Measurements from ENCODE around the gene PTK7. TPM values are rescaled to one million over a fixed set of nuclear protein-coding genes. Genes with fewer than 3 reads are reported as not detected.

Gene PTK7
- total RNA-seq, 5 donors from 2014 or later (not counting 1 experiment from before 2014, with no cell fraction given) = 0.56 to 11.3 (median 1.6) TPM

GRCh38 chr6:43059168-43060033, 16.7 kb upstream of the PTK7 start, which contains the start of the genes KLC4 and MRPL2:
Gene KLC4, plus strand, starts transcription at chr6:43059631. Its CDS starts 1,705 bp downstream, at chr6:43061336.
Gene MRPL2, minus strand, starts transcription at chr6:43059434. Its CDS starts 53 bp downstream, at chr6:43059381.
- H3K4me3 ChIP-seq (ENCODE audit: control insufficient read depth in 1 of 2, extremely low read depth in 1 of 2, low read length in 1 of 2) = peak within 1 kb of the TSS; percentile 97 to 98
- CTCF ChIA-PET = interaction anchor here in 1 of 2 donors (0.6 to 1.4 kb wide), 4 partner anchors 45 to 129 kb away, joined by 3 to 7 read pairs (median 3); partner anchors contain the start of genes KLHDC3, MEA1, PEX6 and PPP2R5D
- ATAC-seq (replicated peaks in 1 of 4) (peak; percentile 98), DNase-seq (peak; percentile 94 to 99 (median 98))
- Mint-ChIP-seq H3K4me1 (peaks cover 40 to 53% (median 45%) of the 10 kb centered on the region in 3 donors), H3K27ac (peak within 1 kb of the TSS; percentile 97 to 100), H3K9me3 (no peaks in the 10 kb centered on the region), H3K4me3 (peak within 1 kb of the TSS; percentile 93 to 96 (median 94)), H3K27me3 (no peaks in the 10 kb centered on the region), H3K36me3 (peaks cover 28% of the 10 kb centered on the region)
- no peaks in the 10 kb centered on the region for H3K27me3 ChIP-seq (replicated peaks in 1 of 2; ENCODE audit: control insufficient read depth in 2 of 2, extremely low read depth in 1 of 2, insufficient read depth in 2 of 2, low read length in 1 of 2)
- under 1% methylated on average over 43 of the region's 64 CpGs for WGBS (ENCODE audit: insufficient coverage)
- POLR2A ChIA-PET = interaction anchor here (0.5 to 1.1 kb wide), 7 partner anchors 45 to 1984 kb away, joined by 3 to 8 read pairs (median 4); partner anchors contain the start of genes CNPY3 (in 1 of the 2), KLHDC3 (in 1 of the 2), MEA1 (in 1 of the 2) and PPP2R5D (in 1 of the 2)
- H3K9me3 ChIP-seq = no peaks in the 10 kb centered on the region
- H3K27ac ChIP-seq (ENCODE audit: low read length) = peak within 1 kb of the TSS; percentile 80
- H3K4me1 ChIP-seq (ENCODE audit: control insufficient read depth in 1 of 2, extremely low read depth in 1 of 2, insufficient read depth in 2 of 2, low read length in 2 of 2) = peaks cover 15 to 25% of the 10 kb centered on the region in 2 experiments
- peaks cover 0 to 36% of the 10 kb centered on the region in 2 donors for H3K36me3 ChIP-seq (ENCODE audit: control insufficient read depth in 2 of 2, extremely low read depth in 1 of 2, insufficient read depth in 1 of 2, low read length in 1 of 2)

GRCh38 chr6:43060034-43060754, 15.9 kb upstream of the PTK7 start:
- H3K27ac Mint-ChIP-seq = peak overlapping the region; percentile 97 to 100
- Histone ChIP-seq H3K27ac (ENCODE audit: low read length) (peak overlapping the region; percentile 80), H3K27me3 (replicated peaks in 1 of 2; ENCODE audit: control insufficient read depth in 2 of 2, extremely low read depth in 1 of 2, insufficient read depth in 2 of 2, low read length in 1 of 2) (no peaks in the 10 kb centered on the region), H3K4me3 (ENCODE audit: control insufficient read depth in 1 of 2, extremely low read depth in 1 of 2, low read length in 1 of 2) (peak overlapping the region; percentile 97 to 98), H3K36me3 (ENCODE audit: control insufficient read depth in 2 of 2, extremely low read depth in 1 of 2, insufficient read depth in 1 of 2, low read length in 1 of 2) (peaks cover 0 to 36% of the 10 kb centered on the region in 2 donors), H3K9me3 (no peaks in the 10 kb centered on the region), H3K4me1 (ENCODE audit: control insufficient read depth in 1 of 2, extremely low read depth in 1 of 2, insufficient read depth in 2 of 2, low read length in 2 of 2) (peaks cover 15 to 21% of the 10 kb centered on the region in 2 experiments)
- whole genome bisulfite sequencing (ENCODE audit: insufficient coverage) = 17% methylated on average over 6 of the region's 15 CpGs
- no peak for ATAC-seq (replicated peaks in 1 of 4)
- H3K36me3 Mint-ChIP-seq = peaks cover 33% of the 10 kb centered on the region
- H3K4me1 Mint-ChIP-seq = peaks cover 40 to 48% (median 45%) of the 10 kb centered on the region in 3 donors
- H3K4me3 Mint-ChIP-seq = peak overlapping the region; percentile 93 to 96 (median 94)
- DNase-seq = no peak
- CTCF ChIA-PET = interaction anchor here (0.5 to 1.0 kb wide), 3 partner anchors 76 to 314 kb away, joined by 3 read pairs; partner anchors contain the start of genes PPP2R5D (in 1 of the 2) and TBCC (in 1 of the 2)
- POLR2A ChIA-PET = interaction anchor here in 1 of 2 donors (0.5 kb wide), 1 partner anchor 84 kb away, joined by 3 read pairs; no protein-coding TSS in a partner anchor
- H3K9me3 Mint-ChIP-seq = no peaks in the 10 kb centered on the region
- no peaks in the 10 kb centered on the region for H3K27me3 Mint-ChIP-seq

GRCh38 chr6:43060755-43061633, 15.1 kb upstream of the PTK7 start:
- Histone ChIP-seq H3K27me3 (replicated peaks in 1 of 2; ENCODE audit: control insufficient read depth in 2 of 2, extremely low read depth in 1 of 2, insufficient read depth in 2 of 2, low read length in 1 of 2) (no peaks in the 10 kb centered on the region), H3K4me3 (ENCODE audit: control insufficient read depth in 1 of 2, extremely low read depth in 1 of 2, low read length in 1 of 2) (no peak overlapping the region), H3K36me3 (ENCODE audit: control insufficient read depth in 2 of 2, extremely low read depth in 1 of 2, insufficient read depth in 1 of 2, low read length in 1 of 2) (peaks cover 0 to 36% of the 10 kb centered on the region in 2 donors), H3K9me3 (no peaks in the 10 kb centered on the region), H3K4me1 (ENCODE audit: control insufficient read depth in 1 of 2, extremely low read depth in 1 of 2, insufficient read depth in 2 of 2, low read length in 2 of 2) (peaks cover 15 to 21% of the 10 kb centered on the region in 2 experiments), H3K27ac (ENCODE audit: low read length) (no peak overlapping the region)
- Mint-ChIP-seq H3K36me3 (peaks cover 31% of the 10 kb centered on the region), H3K4me3 (peak overlapping the region; percentile 93 to 96 (median 94)), H3K27me3 (no peaks in the 10 kb centered on the region), H3K9me3 (no peaks in the 10 kb centered on the region), H3K4me1 (peaks cover 40 to 48% (median 43%) of the 10 kb centered on the region in 3 donors), H3K27ac (peak overlapping the region; percentile 62 to 100)
- ChIA-PET POLR2A (no interaction called here), CTCF (interaction anchor here (0.5 to 0.6 kb wide), 2 partner anchors 227 to 315 kb away, joined by 3 to 4 read pairs; partner anchors contain the start of gene TBCC (in 1 of the 2))
- ATAC-seq (replicated peaks in 1 of 4) (no peak), DNase-seq (no peak)
- WGBS (ENCODE audit: insufficient coverage) = 91% methylated on average over 12 of the region's 12 CpGs

GRCh38 chr6:43061861-43062260, 14.3 kb upstream of the PTK7 start:
- DNase-seq = no peak
- ATAC-seq (replicated peaks in 1 of 4) = no peak
- Histone ChIP-seq H3K9me3 (no peaks in the 10 kb centered on the region), H3K4me1 (ENCODE audit: control insufficient read depth in 1 of 2, extremely low read depth in 1 of 2, insufficient read depth in 2 of 2, low read length in 2 of 2) (peaks cover 15 to 21% of the 10 kb centered on the region in 2 experiments), H3K4me3 (ENCODE audit: control insufficient read depth in 1 of 2, extremely low read depth in 1 of 2, low read length in 1 of 2) (no peak overlapping the region), H3K27me3 (replicated peaks in 1 of 2; ENCODE audit: control insufficient read depth in 2 of 2, extremely low read depth in 1 of 2, insufficient read depth in 2 of 2, low read length in 1 of 2) (no peaks in the 10 kb centered on the region), H3K27ac (ENCODE audit: low read length) (no peak overlapping the region), H3K36me3 (ENCODE audit: control insufficient read depth in 2 of 2, extremely low read depth in 1 of 2, insufficient read depth in 1 of 2, low read length in 1 of 2) (peaks cover 0 to 38% of the 10 kb centered on the region in 2 donors)
- H3K27me3 Mint-ChIP-seq = no peaks in the 10 kb centered on the region
- CTCF ChIA-PET = no interaction called here
- peaks cover 36% of the 10 kb centered on the region for H3K36me3 Mint-ChIP-seq
- peak overlapping the region in 1 of 3 donors; percentile 3 for H3K4me3 Mint-ChIP-seq
- POLR2A ChIA-PET = no interaction called here
- no peaks in the 10 kb centered on the region for H3K9me3 Mint-ChIP-seq
- no peak overlapping the region for H3K27ac Mint-ChIP-seq
- WGBS (ENCODE audit: insufficient coverage) = 72% methylated on average over 2 of the region's 2 CpGs
- peaks cover 38 to 48% (median 40%) of the 10 kb centered on the region in 3 donors for H3K4me1 Mint-ChIP-seq

- H3K36me3 Mint-ChIP-seq = peaks cover 39% of the 10 kb centered on the region
- WGBS (ENCODE audit: insufficient coverage) = 97% methylated on average over 8 of the region's 12 CpGs
- peaks cover 36 to 46% (median 37%) of the 10 kb centered on the region in 3 donors for H3K4me1 Mint-ChIP-seq
- no peak for DNase-seq
- CTCF ChIA-PET = no interaction called here
- H3K4me3 ChIP-seq (ENCODE audit: control insufficient read depth in 1 of 2, extremely low read depth in 1 of 2, low read length in 1 of 2) = no peak overlapping the region
- H3K27ac ChIP-seq (ENCODE audit: low read length) = no peak overlapping the region
- H3K4me3 Mint-ChIP-seq = no peak overlapping the region
- H3K4me1 ChIP-seq (ENCODE audit: control insufficient read depth in 1 of 2, extremely low read depth in 1 of 2, insufficient read depth in 2 of 2, low read length in 2 of 2) = peaks cover 15 to 21% of the 10 kb centered on the region in 2 experiments
- no peaks in the 10 kb centered on the region for H3K27me3 ChIP-seq (replicated peaks in 1 of 2; ENCODE audit: control insufficient read depth in 2 of 2, extremely low read depth in 1 of 2, insufficient read depth in 2 of 2, low read length in 1 of 2)
- no peaks in the 10 kb centered on the region for H3K9me3 ChIP-seq
- H3K36me3 ChIP-seq (ENCODE audit: control insufficient read depth in 2 of 2, extremely low read depth in 1 of 2, insufficient read depth in 1 of 2, low read length in 1 of 2) = peaks cover 0 to 30% of the 10 kb centered on the region in 2 donors
- H3K27me3 Mint-ChIP-seq = no peaks in the 10 kb centered on the region
- H3K27ac Mint-ChIP-seq = no peak overlapping the region
- no peak for ATAC-seq (replicated peaks in 1 of 4)
- POLR2A ChIA-PET = no interaction called here
- H3K9me3 Mint-ChIP-seq = no peaks in the 10 kb centered on the region
Measured at GRCh38 chr6:43062818-43063217, 13.3 kb upstream of the PTK7 start.

All from T-cell (primary cell).